ENCODE data around the gene SLC2A10.

SLC2A10 gene

DNA sequence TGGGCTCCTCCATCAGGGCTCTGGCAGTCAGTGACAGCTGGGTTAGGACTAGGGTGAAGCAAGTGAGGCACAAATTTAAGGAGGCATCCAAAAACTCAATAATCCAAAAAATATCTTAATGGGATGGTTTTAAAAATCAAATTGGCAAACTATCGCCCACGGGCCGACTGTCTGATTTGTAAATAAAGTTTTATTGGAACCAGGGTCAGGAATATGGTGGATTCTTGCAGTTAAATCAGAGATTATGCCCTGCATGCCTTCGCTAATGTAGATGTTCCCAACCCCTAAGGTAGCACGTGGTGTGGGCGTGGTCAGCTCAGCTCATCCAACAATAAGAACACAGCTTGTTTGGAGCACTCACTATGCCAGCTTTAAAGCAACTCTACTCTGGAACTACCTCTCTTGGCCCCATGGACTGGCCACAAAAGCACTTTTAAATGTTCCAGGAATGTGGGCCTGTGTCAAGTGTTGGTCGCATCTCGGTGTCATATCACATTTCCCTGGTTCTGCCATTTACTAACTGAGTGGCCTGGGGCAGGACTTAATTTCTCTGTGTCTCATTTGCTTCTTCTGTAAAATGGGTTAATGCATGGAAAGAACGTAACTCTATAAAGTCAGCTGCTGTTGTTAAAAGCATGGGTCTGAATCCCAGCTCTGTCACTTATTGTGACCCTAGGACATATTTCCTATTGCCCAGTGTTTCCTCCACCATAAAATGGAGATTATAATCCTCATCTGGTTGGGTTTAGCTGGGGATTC, 27.2 kb upstream of the SLC2A10 start:
- DNase-seq: no peak

DNA sequence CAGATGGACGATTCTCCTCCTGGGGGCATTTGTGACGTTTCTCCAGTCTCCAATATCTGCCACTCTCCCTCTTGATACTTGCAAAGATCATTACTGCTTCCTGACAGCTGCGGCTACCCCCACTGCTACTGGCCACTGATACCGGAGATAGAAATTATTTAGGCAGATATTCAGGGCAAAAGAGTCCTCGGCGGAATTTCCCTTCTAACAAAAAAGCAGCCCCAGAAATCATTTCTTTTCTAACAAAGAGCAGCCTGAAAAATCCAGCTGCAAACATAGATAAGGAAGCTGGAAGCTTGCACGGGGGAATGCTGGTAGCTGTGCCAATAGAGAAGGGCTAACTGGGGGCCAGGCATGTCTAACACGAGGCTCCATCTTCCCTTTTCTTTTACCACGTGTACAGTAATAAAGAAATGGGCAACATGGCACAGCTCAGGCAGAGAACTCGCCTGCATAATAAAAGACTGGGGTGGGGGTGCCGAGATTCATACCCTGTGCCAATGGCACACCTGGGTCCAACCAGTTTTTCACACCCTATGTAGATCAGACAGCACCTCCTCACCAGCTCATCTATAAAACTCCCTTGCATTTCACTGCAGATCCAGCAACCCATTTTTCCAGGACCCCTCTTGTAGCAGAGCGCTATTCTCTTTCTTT, 26.3 kb upstream of the SLC2A10 start:
- DNase-seq: no peak

DNA sequence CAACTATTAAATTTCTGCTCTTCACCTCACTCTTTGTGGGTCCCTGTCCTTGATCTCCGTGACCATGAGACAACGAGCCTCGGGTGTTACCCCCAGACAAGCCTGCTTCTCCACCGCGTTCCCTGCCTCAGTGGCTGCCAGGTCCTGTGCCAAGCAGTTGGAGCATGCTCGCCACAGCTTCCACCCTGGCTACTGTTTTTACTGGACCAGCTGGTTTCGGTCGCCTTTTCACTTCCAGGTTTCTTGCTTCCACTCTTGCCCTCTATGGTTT, 25.8 kb upstream of the SLC2A10 start:
- no peak for DNase-seq

DNA sequence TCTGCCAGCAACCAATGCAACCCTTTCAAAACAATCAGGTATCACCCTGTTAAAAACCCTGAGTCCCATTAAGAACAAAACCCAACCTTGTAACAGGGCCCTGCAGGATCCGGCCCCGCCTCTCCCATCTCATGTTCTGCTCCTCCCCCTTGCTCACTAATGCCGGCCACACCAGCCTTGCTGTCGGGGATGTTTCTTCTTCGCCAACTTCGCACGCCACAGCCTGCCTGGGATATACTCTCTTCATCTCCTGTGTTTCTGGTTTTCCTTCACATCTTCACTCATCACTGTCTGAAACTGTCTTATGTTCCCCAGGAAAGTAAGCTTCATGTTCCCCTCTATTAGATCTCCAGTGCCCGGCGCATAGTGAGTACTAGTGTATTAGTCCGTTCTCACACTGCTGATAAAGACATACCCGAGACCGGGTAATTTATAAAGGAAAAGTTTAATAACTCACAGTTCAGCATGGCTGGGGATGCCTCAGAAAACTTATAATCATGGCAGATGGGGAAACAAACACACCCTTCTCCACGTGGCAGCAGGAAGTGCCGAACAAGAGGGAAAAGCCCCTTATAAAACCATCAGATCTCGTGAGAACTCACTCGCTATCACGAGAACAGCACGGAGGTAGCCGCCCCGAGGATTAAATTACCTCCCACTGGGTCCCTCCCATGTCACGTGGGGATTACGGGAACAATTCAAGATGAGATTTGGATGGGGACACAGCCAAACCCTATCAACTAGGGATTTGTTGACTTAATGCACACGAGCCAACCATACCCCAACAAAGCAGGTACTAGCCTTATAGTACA, 25.3 kb upstream of the SLC2A10 start:
- no peak for DNase-seq

DNA sequence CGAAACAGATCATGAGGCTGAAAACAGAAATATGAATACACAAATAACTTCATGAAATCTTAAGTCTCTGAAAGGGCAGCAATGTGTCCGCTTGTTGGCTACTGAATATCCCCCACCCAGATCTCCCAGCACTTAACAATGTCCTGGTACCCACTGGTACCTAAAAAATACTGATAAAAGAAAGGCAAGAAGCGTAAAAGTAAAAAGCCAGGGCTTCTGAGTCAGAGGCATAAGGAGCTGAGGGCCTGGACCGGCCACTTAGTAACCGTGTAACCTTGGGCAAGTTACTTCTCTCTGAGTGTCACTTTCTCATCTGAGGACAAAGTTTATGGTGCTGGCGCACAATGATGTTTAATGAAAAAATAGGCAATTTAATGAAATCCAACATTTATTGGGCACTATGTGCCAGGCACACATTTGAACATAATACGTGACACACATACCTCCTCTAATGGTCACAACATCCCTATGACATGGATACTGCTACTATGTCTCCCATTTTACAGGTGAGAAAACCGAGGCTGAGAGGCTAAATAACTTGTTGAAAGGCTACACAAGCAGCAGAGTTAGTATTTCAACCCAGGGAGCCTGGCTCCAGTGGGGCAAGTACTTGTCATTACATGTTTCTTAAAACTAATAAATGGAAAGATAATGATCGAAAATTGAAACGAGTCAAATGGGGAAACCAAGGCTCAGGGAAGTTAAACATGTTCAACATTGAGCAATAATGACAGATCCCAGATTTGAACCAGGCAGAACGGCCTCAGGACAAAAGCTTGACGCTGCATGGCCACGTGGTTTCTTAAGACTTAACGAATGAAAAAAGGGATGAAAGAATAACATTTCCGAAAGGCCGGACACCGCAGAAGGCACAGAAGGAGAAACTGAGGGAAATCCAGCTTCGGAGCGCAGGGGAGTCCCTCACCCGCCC, 21.0 kb upstream of the SLC2A10 start:
- DNase-seq: no peak

DNA sequence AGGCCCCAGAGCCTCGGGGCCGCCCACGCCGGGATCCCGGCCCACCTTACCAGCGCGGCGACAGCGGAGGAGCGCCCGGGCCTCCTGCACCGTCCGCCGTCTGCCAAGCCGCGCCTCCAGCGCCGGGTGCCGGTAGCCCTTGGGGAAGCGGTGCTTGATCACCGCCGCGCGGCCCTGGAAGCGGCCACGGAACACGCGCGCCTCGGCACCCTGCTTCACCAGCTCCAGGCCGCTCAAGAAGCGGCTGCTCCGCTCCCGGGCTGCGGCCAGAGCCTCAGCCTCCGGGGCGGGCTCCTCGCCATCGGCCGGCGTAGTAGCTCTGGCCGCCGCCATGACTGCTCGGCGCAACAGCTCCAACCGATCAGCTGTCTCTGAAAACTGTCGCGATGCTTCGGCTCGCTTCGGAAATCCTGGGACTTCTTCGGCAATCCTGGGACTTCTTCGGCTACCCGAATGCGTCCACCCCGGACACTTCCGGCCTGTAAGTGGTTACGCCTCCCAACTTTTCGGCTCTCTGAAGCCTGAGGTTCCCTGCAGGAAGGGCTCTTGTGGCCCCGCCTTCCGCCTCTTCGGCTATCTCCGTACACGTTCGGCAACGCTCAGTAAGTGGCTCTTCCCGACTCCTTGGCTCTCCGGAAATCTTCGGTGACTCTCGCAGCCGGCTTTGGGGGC, 20.2 kb upstream of the SLC2A10 start, which contains the start of gene TP53RK:
Gene TP53RK (minus strand): TSS at position 363 of the 672 bp plus-strand sequence. CDS start 30 bp downstream, at position 333.
- DNase-seq: peak; percentile 98

DNA sequence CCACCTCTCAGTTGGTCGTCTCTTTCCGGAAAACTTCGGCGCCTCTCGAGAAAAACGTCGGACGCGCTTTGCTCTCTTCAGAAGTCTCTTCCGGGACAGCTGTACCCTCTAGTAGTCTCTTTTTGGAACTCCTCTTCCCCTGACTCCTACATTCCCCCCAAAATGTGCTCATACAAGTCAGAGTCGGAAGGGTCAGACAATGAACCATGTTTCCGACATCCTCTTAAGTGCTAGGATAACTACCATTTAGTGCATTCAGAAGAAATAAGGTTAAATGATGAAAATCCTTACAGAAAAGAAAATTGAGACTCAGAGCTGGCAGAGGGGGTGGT, 19.7 kb upstream of the SLC2A10 start:
- no peak for DNase-seq

DNA sequence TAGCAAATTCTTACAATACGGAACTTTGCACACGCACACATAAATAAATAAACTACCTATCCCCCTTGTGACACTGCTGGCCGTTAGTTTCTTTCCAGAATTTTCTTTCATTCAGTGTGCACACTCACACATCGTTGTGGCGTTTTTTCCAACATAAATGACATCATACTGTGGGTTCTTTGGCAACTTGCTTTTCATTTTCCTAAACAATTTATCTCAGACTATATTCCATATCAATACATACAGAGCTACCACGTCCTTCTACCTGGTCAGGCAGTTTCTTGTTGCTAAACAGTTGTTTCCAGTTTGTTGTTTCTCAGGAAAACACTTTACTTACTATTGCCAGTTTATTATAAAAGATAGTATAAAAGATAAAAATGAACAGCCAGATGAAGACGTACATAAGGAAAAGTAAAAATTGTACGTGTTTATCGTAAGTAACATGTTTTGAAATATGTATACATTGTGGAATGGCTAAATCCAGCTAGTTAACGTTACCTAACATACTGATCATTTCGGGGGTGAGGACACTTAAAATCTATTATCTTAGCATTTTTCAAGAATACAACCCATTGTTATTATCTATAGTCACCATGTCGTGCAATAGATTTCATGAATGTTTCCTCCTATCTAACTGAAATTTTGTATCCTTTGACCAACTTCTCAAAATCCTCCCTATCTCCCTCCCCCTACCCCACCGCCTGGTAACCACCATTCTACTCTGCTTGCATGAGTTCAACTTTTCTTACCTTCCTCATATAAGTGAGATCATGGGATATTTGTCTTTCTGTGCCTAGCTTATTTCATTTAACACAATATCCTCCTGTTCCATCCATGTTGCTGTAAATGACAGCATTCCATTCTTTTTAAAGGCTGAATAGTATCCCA, 19.0 kb upstream of the SLC2A10 start:
- no peak for DNase-seq

DNA sequence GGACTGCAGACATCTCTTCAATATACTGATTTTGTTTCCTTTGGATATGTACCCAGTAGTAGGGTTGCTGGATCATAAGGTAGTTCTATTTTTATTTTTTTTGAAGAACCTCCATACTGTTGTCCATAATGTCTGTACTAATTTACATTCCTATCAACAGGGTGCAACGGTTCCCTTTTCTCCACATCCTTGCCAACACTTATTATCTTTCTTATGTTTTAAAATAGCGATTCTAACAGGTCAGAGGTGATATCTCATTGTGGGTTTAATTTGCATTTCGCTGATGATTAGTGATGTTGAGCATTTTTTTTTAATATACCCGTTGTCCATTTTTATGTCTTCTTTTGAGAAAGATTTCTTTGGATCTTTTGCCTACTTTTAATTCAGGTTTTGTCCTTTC, 18.3 kb upstream of the SLC2A10 start:
- DNase-seq: no peak

DNA sequence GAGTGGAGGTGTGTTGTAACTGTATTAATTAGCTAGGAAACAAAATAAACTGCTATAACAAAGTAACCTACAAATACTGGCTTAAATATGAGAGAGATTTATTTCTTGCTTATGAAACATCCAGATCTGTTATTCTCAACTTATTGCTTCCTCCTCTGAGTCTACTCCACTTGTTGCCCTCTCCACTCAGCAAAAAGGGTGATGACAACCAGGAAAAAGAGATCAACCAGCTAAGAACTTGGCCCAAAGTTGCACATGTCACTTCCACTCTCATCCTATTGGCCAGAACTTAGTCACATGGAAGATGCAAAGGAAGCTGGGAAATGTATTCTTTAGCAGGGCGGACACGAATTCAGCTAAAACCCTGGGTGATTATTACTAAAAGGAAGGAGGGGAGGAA, 15.0 kb upstream of the SLC2A10 start:
- DNase-seq: no peak

DNA sequence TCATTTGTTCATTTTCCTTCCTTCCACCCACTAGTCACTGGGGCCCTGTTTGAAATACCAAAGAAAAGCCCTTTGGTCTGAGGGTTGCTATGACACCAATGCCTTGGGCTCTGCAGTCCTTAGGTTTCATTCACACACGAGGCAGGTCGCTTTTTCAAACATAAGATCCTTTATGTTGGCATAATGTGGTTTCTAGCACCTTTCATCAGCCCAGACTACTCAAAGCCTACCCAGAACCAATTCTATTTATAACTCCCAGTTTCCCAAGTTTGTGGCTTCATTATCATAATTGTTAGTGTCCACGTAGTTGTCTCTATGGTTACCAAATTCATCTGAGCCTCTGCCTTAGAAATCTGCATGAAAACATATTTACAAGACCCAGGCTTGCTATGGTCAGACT, 13.6 kb upstream of the SLC2A10 start:
- DNase-seq: no peak

DNA sequence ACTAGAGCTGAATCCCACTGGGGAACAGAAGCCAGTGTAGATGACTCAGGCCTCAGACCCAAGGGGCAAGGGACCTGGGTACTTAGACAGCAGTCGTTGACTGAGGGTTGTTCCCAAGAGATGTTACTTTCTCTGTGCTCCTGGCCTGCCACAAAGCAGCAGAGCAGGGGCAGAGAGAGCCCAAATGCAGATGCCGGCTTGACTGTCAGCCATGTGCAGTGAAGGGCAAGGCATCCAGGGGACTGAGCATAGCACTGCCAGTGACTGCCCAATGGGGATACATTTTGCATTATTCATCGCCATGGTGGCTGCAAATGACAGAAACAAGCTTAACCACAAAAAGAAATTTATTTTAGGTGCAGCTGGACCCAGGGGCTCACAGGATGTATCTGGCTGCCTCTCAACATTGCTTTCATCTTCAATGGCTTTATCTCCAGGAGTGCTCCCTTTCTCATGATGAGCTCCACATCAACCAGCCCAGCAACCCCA, 12.6 kb upstream of the SLC2A10 start:
- no peak for DNase-seq

DNA sequence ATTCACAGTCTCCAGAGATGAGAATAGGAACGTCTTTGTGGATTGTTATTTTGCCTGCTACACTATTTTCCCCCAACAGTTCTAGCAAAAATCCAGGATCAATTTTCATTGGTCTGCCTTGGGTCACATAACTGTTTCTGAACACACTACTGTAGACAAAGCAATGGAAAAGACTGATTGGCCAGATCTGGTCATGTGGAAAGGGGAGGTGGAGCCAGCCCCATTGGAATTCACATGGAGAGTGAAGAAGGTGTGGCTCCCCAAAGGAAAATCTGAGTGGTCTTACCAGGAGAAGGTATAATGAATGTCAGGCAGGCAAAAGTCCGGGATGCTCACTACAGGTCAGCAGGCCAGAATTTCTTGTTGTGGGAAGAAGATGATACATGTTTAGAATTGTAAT, 10.7 kb upstream of the SLC2A10 start:
- DNase-seq: no peak

DNA sequence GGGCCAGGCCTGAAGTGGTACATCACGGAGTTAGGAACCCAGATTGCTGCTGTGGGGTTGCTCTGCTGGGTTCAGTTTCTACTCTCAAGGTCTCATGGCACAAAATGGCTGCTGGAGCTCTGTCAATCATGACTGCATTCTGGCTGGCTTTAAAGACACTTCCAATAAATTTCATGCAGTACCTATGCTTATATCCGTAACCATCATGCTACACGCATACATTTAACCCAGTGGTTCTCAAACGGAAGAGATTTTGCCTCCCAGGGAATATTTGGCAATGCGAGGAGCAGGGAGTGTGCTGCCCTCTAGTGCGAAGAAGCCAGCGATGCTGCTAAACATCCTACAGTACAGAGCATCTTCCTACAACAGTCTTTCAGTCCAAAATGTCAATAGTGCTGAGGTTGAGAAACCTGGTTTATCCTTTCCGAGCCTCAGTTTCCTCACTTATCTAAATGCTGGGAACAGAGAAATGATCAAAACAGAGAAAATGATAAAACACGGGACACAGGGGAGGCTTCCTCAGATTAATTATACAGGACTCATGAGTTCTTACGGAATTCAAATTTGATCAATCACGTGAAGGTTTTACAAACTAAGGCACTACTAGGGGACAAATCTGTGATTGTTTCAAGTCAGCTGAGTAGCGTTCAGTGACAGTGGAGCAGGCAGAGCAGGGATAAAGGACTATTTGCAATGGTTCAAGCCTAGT, 9.6 kb upstream of the SLC2A10 start:
- peak; percentile 23 for DNase-seq

DNA sequence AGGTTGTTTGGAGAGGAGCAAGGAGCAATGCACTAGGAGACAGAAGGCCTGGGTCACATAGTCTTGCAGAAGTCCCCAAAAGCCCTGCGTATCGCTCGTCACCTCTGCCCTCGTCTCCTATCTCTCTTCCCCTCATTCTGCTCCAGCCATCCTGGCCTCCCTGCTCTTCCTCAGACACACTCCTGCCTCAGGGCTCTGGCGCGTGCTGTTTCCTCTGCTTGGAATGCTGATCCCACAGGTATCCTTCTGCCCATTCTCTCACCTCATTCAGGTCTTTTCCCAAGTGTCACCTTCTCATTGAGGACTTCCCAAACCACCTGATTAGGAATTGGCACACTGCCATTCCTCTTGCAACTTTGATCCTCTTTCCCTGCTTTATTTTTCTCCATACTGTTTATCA, 9.0 kb upstream of the SLC2A10 start:
- no peak for DNase-seq

DNA sequence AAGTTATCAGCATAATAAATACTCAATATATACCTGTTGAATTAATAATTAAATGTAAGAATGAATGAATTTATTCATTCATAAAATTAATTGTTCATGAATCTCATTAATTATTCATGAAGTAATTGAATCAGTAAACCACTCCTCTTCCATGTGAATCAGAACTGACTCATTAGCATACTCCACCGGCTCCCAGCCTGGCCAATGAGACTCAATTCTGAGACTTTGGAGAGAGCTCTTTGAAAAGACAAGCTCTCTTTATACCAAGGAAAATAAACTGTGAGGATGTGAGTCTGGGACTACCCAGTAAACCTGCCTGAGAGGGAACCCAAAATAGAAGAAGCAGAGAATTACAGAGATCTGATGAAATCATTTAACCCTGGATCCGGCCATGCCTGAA, 8.4 kb upstream of the SLC2A10 start:
- DNase-seq: no peak

DNA sequence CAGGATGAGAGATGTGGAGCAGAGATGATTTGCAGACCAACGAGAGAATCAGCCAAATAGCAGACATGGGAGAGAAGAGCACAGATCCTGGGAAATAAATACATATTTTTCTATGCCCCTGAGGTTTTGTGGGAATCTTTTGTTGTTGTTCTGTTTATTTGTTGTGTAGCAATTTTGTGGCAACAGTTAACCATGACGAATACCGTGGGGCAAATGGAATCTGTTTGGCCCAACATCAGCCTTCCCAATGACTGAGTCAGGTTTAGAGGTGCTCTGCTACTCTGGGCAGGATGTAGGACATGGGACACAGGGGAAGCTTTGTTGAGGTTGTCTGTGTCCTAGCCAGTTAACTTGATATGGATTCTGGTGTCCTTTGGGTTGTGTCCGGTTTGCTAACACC, 7.9 kb upstream of the SLC2A10 start:
- DNase-seq: no peak

DNA sequence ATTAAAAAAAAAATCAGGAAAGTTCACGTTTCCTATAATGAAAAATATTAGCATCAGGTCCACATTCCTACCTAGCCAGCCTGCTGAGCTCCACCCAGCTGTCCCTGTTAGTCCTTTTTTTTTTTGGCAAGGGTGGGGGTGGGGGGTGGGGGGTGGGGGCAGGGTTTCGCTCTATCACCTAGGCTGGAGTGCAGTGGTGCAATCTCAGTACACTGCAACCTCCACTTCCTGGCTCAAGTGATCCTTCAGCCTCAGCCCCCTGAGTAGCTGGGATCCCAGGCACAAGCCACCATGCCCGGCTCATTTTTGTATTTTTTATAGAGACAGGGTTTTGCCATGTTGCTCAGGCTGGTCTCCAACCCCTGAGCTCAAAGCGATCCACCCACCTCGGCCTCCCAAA, 7.5 kb upstream of the SLC2A10 start:
- no peak for DNase-seq

DNA sequence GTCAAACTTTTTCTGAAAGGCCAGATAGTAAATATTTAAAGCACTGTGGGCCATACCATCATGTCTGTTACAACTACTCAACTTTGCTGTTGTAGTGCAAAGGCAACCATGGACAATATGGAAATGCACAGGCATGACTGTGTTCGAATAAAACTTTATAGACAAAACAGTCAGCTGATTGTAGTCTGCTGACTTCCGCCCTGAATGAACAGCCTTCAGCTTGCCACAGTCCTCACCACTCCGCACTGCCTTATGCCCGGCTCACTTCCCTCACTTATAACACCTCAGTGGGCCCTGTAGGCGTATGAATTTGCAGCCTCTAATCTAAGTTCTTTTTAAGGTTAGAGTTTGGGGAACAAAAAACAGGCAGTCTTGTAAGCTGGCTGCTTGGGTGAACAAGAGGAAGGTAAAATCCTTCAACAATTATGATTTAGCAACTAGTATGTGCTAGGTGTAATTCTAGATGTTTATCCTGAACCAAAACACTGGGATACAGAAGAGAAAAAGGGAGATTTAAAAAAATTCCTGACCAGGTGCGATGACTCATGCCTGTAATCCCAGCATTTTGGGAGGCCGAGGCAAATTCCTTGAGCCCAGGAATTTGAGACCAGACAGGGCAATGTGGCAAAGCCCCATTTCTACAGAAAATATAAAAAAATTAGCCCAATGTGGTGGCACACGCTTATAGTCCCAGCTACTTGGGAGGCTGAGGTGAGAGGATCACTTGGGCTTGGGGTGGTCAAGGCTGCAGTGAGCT, 6.8 kb upstream of the SLC2A10 start:
- no peak for DNase-seq

DNA sequence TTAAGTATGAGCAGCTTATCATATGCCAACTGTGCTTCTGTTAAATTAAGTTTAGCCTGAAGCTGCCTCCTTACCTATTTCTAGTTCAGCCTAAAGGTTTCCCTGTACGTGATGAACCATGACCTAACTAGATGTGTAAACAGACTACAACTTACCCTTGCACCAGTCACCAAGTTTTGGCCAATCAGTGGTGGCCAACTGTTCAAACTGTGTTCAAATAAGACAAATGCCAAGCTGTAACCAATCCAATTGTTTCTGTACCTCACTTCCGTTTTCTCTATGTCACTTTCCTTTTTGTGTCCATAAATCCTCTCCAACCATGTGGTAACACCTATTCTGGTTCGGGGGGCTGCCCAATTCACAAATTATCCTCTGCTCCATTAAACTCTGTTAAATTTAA, 6.0 kb upstream of the SLC2A10 start:
- no peak for DNase-seq
